MM.1S (cell line): Measurements from ENCODE around the gene IFIT5.

Experiments used
- EZH2 ChIP-seq: fragments of 300-600 bp; sonication (generic); optimal IDR thresholded peaks from 2 replicates; pipeline ENCODE3; 2017; ENCODE audit warnings: low read depth, mild to moderate bottlenecking, antibody characterized with exemption, low read length, mixed read lengths
- TF ChIP-seq, protein P1 (sequence below): fragments of 300-600 bp; sonication (generic); IDR thresholded peaks from 2 replicates; pipeline ENCODE4 v1.5.1; 2016; ENCODE audit warnings: antibody characterized with exemption, low read length, mixed read lengths

DNA sequence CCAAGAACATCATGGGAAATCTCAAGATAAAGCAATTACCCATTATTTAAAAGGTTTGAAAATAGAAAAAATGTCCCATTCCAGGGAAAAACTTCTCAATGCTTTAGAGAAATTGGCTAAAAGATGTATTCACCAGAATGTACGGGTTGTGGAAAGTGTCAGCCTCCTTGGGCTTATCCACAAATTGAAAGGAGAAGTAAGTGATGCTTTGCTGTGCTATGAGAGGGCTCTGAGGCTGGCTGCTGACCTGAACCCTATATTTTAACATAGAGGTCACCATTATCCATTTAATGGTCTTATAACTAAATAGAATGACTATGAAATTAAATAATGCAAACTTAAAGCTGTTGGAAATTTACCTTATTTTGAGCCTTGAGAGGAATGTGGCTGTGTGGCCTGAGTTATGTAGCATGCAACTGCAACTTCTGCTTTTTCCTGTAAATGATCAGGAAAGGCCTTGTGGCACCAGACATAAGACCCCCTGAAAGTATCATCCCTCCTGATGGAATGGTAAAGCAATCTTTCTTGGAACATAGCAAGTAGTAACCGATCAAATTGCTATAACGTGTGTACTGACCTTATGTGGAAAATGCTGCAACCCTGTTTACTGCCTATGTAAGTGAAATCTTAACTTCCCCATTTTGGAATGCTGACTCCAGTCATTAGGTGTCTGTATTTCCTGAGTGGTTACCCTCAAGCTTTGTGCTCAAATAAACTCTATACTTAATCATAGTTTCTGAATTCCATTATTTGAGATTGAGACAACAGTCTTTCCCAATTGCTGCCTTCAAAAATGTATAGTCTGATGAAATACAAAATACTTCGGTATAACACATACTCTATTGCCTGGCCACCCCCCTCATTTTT is 29.7 kb upstream of the IFIT5 start:
- TF ChIP-seq, protein P1, sequence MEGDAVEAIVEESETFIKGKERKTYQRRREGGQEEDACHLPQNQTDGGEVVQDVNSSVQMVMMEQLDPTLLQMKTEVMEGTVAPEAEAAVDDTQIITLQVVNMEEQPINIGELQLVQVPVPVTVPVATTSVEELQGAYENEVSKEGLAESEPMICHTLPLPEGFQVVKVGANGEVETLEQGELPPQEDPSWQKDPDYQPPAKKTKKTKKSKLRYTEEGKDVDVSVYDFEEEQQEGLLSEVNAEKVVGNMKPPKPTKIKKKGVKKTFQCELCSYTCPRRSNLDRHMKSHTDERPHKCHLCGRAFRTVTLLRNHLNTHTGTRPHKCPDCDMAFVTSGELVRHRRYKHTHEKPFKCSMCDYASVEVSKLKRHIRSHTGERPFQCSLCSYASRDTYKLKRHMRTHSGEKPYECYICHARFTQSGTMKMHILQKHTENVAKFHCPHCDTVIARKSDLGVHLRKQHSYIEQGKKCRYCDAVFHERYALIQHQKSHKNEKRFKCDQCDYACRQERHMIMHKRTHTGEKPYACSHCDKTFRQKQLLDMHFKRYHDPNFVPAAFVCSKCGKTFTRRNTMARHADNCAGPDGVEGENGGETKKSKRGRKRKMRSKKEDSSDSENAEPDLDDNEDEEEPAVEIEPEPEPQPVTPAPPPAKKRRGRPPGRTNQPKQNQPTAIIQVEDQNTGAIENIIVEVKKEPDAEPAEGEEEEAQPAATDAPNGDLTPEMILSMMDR, result no peak
- TF ChIP-seq EZH2, result no peak
